ENCODE results near the gene MIER2. TPM values are rescaled to one million over a fixed set of nuclear protein-coding genes. Genes with fewer than 3 reads are reported as not detected.
A peak's percentile ranks its signal among the peaks of the same experiment; 100 is the strongest.

Gene MIER2
- total and polyA plus RNA-seq, 10 donors = 19.2 to 66.5 (median 30.7) TPM

DNA sequence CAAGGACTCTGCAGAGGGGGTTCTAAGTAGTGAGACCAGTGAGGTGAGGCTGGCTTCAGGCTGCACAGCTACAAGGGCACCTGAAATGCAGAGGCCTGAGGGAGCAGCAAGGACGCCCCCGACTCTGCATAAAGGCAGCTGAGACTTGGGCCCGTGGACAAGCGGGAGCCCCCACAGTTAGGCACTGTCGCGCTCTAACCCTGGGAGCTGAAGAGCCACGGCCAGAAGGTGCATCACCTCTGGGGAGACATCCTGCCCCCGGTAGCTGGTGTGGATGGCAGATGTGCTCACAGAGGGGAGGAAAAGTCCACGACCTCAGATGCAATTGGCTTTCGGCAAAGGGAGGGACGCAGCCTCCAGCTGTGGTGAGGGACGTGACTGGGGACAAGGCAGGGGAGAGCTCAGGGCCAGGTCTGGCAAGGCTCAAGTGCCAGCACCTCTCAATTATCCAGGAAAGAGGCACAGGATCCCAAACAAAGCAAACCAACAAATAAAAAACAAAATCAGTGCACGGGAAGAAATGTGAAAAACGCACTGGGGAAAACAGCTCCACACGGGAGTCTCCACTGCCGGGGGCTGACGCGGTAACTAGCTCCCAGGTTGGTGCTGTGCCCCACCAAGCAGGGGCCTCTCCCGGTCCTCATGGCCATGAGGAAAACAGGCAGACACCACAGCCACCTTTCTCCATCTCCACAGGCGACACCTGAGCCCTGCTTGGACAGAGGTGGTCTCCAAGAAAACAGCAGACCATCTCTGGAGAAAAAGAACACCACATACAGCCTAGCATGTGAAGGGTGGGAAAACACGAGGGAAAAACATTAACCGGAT, 30.4 kb downstream of the MIER2 start:
- intact Hi-C loops (cut with DNase I; ENCODE audit: low total_unique reads) = no loop called here
- peak overlapping the region in 5 of 8 donors; percentile 58 to 75 (median 70) for H3K27ac ChIP-seq
- H3K36me3 ChIP-seq = peaks cover 0 to 89% (median 40%) of the 10 kb centered on the region in 6 donors
- H3K4me1 ChIP-seq = peaks cover 0 to 25% (median 7%) of the 10 kb centered on the region in 6 donors
- 84 to 91% (median 88%) methylated on average over 22 of the region's 22 CpGs for WGBS, 5 donors
- no peak overlapping the region for H3K4me3 ChIP-seq
- DNase-seq = peak; percentile 47
- peaks cover 0 to 7% (median 2%) of the 10 kb centered on the region in 8 donors for H3K9me3 ChIP-seq
- TF ChIP-seq, protein P1, sequence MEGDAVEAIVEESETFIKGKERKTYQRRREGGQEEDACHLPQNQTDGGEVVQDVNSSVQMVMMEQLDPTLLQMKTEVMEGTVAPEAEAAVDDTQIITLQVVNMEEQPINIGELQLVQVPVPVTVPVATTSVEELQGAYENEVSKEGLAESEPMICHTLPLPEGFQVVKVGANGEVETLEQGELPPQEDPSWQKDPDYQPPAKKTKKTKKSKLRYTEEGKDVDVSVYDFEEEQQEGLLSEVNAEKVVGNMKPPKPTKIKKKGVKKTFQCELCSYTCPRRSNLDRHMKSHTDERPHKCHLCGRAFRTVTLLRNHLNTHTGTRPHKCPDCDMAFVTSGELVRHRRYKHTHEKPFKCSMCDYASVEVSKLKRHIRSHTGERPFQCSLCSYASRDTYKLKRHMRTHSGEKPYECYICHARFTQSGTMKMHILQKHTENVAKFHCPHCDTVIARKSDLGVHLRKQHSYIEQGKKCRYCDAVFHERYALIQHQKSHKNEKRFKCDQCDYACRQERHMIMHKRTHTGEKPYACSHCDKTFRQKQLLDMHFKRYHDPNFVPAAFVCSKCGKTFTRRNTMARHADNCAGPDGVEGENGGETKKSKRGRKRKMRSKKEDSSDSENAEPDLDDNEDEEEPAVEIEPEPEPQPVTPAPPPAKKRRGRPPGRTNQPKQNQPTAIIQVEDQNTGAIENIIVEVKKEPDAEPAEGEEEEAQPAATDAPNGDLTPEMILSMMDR (IDR thresholded peaks at IDR 0.05 in 8 of 11, conservative IDR thresholded peaks at IDR 0.05 in 3 of 11) = no peak
- no peak for TF ChIP-seq POLR2A (IDR thresholded peaks at IDR 0.05)
- TF ChIP-seq POLR2AphosphoS5 (IDR thresholded peaks at IDR 0.05) = no peak
- no peaks in the 10 kb centered on the region for H3K27me3 ChIP-seq (replicated peaks in 1 of 7)

DNA sequence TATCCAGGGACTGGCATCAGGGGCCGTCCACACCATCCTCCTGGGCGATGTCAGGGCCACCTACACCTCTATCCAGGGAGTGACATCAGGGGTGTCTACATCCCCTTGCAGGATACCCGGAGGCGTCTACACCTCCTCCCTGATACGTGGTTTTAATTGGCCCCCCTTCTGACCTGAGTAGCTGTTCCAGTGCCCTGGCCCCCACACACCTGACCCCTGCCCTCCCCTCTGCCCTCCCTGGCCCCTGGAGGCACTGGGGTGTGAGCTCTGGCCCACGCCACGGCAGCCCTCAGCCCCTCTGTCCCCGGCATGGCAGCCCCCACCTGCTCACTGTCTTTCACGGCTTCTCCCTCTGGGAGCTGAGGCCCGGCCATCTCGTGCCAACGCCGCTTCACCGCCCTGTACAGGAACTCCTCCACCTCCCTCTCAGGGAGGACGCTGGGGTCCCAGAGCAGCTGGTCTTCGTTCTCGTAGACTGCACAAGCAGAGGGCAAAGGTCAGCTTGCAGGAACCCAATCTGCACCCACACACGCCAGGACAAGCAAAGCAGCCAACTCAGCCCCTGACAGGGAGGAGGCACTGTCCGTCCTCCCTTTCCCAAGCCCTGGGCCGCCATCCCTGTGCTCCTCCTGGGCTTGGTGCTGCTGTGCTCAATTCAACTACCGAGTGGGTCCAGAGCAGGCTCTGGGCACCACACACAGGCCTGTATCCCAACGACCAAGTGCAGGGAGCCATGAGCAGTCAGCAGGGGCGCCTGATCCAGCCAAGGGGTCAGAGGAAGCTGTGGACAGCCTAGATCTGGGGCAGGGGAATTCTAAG, 31.2 kb downstream of the MIER2 start:
- Histone ChIP-seq H3K4me3 (no peak overlapping the region), H3K36me3 (peaks cover 0 to 89% (median 45%) of the 10 kb centered on the region in 6 donors), H3K27me3 (replicated peaks in 1 of 7) (no peaks in the 10 kb centered on the region), H3K4me1 (peaks cover 0 to 26% (median 7%) of the 10 kb centered on the region in 6 donors), H3K27ac (peak overlapping the region in 6 of 8 donors; percentile 15 to 75 (median 68)), H3K9me3 (peaks cover 0 to 7% (median 2%) of the 10 kb centered on the region in 8 donors)
- WGBS, 5 donors = 71 to 86% (median 78%) methylated on average over 22 to 23 of the region's 23 CpGs
- peak; percentile 82 for DNase-seq
- intact Hi-C loops (cut with DNase I; ENCODE audit: low total_unique reads) = no loop called here
- TF ChIP-seq, protein P1 (IDR thresholded peaks at IDR 0.05 in 8 of 11, conservative IDR thresholded peaks at IDR 0.05 in 3 of 11) = no peak
- TF ChIP-seq POLR2AphosphoS5 (IDR thresholded peaks at IDR 0.05) = peak; percentile 74 to 79 (median 79)
- no peak for TF ChIP-seq POLR2A (IDR thresholded peaks at IDR 0.05)

DNA sequence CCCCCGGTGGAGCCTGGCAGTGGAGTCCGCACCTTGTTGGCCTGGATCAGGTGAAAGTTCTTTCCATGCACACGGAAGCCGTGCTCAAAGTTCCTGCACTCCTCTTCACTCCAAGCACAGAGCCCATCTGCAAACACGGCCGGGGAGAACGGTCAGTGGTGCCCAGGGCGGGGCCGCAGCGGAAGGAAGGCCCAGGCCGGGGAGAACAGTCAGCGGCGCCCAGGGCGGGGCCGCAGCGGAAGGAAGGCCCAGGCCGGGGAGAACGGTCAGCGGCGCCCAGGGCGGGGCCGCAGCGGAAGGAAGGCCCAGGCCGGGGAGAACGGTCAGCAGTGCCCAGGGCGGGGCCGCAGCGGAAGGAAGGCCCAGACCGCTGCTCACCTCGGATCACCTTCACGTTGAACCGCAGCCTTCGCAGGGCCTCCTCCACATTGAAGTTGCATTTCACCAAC, 32.8 kb downstream of the MIER2 start:
- H3K27me3 ChIP-seq (replicated peaks in 1 of 7) = no peaks in the 10 kb centered on the region
- 70 to 90% (median 82%) methylated on average over 20 to 33 of the region's 33 CpGs for WGBS, 5 donors
- peaks cover 3 to 89% (median 52%) of the 10 kb centered on the region in 6 donors for H3K36me3 ChIP-seq
- H3K27ac ChIP-seq = peak overlapping the region in 7 of 8 donors; percentile 58 to 81 (median 77)
- peak overlapping the region; percentile 21 to 69 (median 42) for H3K4me3 ChIP-seq
- TF ChIP-seq, protein P1 (IDR thresholded peaks at IDR 0.05 in 8 of 11, conservative IDR thresholded peaks at IDR 0.05 in 3 of 11) = no peak
- TF ChIP-seq POLR2A (IDR thresholded peaks at IDR 0.05) = no peak
- peak; percentile 75 to 83 (median 82) for TF ChIP-seq POLR2AphosphoS5 (IDR thresholded peaks at IDR 0.05)
- H3K4me1 ChIP-seq = peaks cover 0 to 33% (median 10%) of the 10 kb centered on the region in 6 donors
- intact Hi-C loops (cut with DNase I; ENCODE audit: low total_unique reads) = no loop called here
- DNase-seq = peak; percentile 74
- H3K9me3 ChIP-seq = no peaks in the 10 kb centered on the region
